ENCODE data around the gene PPP1R9B.

DNA sequence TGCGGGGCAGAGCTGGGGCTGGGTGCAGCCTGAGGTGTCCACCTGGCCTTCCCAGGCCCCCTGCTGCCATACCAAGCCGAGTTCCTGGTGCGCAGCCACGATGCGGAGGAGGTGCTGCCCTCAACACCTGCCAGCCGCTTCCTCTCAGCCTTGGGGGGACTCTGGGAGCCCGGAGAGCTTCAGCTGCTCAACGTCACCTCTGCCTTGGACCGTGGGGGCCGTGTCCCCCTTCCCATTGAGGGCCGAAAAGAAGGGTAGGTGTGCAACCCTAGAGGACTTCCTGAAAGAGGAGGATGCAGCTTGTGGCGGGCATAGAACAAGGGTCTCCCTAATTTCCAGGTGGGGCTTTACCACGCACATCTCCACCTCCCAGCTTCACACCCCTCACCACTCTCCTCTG lies 17.8 kb upstream of the PPP1R9B start:
- TF ChIP-seq, protein P1, sequence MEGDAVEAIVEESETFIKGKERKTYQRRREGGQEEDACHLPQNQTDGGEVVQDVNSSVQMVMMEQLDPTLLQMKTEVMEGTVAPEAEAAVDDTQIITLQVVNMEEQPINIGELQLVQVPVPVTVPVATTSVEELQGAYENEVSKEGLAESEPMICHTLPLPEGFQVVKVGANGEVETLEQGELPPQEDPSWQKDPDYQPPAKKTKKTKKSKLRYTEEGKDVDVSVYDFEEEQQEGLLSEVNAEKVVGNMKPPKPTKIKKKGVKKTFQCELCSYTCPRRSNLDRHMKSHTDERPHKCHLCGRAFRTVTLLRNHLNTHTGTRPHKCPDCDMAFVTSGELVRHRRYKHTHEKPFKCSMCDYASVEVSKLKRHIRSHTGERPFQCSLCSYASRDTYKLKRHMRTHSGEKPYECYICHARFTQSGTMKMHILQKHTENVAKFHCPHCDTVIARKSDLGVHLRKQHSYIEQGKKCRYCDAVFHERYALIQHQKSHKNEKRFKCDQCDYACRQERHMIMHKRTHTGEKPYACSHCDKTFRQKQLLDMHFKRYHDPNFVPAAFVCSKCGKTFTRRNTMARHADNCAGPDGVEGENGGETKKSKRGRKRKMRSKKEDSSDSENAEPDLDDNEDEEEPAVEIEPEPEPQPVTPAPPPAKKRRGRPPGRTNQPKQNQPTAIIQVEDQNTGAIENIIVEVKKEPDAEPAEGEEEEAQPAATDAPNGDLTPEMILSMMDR (IDR thresholded peaks at IDR 0.05), result no peak
- no peak for TF ChIP-seq POLR2A (IDR thresholded peaks at IDR 0.05)

All from esophagus squamous epithelium (tissue), 4 donors.